Measurements from ENCODE around the gene GLT8D1. TPM values are rescaled to one million over a fixed set of nuclear protein-coding genes. Genes with fewer than 3 reads are reported as not detected.

Gene GLT8D1
- polyA plus RNA-seq, 2 of the 4 experiments (the other 2 are of a cell fraction): 37.3 to 58.5 TPM

DNA sequence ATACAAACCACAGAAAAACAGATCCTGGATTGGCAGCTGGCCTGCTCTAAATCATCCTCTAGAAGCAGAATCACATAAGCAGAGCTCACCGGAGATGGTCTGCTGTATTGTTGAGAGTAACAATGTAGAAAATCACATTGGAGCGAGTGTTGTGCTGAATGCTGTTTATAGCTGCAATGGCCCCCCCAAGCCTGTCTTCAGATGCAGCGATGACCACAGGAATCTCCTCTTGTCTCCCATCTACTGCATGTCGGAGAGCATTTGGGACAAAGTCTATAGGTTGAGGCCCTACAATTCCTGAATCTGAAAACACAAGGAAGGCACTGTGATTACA, 8.0 kb downstream of the GLT8D1 start (continued):
- TF ChIP-seq, protein P1, sequence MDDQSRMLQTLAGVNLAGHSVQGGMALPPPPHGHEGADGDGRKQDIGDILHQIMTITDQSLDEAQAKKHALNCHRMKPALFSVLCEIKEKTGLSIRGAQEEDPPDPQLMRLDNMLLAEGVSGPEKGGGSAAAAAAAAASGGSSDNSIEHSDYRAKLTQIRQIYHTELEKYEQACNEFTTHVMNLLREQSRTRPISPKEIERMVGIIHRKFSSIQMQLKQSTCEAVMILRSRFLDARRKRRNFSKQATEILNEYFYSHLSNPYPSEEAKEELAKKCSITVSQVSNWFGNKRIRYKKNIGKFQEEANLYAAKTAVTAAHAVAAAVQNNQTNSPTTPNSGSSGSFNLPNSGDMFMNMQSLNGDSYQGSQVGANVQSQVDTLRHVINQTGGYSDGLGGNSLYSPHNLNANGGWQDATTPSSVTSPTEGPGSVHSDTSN (IDR thresholded peaks at IDR 0.05): no peak
- TF ChIP-seq, protein P2, sequence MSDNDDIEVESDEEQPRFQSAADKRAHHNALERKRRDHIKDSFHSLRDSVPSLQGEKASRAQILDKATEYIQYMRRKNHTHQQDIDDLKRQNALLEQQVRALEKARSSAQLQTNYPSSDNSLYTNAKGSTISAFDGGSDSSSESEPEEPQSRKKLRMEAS (IDR thresholded peaks at IDR 0.05): no peak

DNA sequence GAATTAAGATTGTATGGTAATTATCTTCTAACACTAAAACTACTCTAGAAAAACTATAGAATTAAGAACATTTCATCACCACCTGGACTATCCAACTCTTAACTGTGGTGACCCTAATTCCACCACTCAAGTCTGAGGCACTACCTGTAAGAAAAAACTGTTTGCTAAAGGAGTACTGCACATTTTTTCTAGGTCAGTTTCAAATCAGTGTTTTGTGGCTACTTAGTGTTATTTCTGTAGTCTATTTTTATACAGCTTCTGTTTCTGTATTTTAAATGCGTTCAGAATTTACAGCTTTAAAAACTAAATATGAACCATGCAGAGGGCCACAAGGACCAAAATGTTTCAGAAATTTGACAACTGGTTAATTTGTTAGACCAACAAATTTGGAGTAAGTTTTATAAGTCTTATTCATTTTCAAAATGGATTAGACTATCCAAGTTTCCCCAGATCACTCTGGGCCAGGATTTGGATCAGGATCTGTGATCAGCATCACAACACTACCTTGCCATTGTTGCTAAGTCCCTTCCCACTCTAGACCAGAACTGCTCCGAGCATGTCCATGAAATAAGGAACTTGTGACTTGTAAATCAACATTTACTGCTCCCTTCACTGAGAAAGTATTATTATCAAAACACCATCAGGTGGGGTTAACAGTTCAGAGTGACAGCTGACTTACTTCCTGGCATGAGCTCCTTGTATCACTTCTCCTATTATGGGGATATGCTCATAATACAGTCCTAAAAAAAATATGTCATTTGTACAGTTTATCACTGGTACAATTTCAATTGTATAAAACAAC, 8.6 kb downstream of the GLT8D1 start:
- Histone ChIP-seq H3K4me1 (no peaks in the 10 kb centered on the region; the same call in 2 of the 3 replicates), H3K4me2 (no peak overlapping the region), H3K9me3 (no peaks in the 10 kb centered on the region), H3K27ac (no peak overlapping the region), H3K4me3 (no peak overlapping the region)
- POLR2A ChIA-PET: interaction anchor here (1.0 kb wide), 1 partner anchor 13 kb away, joined by 4 read pairs; no protein-coding TSS in a partner anchor
- no peak for FAIRE-seq
- peak in 1 of 2 experiments; percentile 12; a peak in 2 of 6 replicates for ATAC-seq
- TF ChIP-seq, protein P3, sequence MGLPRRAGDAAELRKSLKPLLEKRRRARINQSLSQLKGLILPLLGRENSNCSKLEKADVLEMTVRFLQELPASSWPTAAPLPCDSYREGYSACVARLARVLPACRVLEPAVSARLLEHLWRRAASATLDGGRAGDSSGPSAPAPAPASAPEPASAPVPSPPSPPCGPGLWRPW (IDR thresholded peaks at IDR 0.05): no peak
- TF ChIP-seq GATA3 (IDR thresholded peaks at IDR 0.05; ENCODE audit: borderline replicate concordance) (no peak), MAZ (IDR thresholded peaks at IDR 0.05; ENCODE audit: borderline replicate concordance, low read depth, low read length) (no peak), HOXA7 (CRISPR knock-in tag; IDR thresholded peaks at IDR 0.05) (peak; percentile 40; the same call in 1 of the 2 replicates), ZNF302 (CRISPR knock-in tag; IDR thresholded peaks at IDR 0.05) (no peak), FOXS1 (CRISPR knock-in tag; IDR thresholded peaks at IDR 0.05) (no peak), TFCP2L1 (CRISPR knock-in tag; IDR thresholded peaks at IDR 0.05) (no peak)
- DNase-seq (ENCODE audit: low read depth in 1 of 2, low spot score in 1 of 2): no peak
- CTCF ChIA-PET: interaction anchor here (1.1 kb wide), 1 partner anchor 10 kb away, joined by 3 read pairs; no protein-coding TSS in a partner anchor
- WGBS (ENCODE audit: missing lambda C conversion rate): 87% methylated on average over 2 of the region's 2 CpGs

DNA sequence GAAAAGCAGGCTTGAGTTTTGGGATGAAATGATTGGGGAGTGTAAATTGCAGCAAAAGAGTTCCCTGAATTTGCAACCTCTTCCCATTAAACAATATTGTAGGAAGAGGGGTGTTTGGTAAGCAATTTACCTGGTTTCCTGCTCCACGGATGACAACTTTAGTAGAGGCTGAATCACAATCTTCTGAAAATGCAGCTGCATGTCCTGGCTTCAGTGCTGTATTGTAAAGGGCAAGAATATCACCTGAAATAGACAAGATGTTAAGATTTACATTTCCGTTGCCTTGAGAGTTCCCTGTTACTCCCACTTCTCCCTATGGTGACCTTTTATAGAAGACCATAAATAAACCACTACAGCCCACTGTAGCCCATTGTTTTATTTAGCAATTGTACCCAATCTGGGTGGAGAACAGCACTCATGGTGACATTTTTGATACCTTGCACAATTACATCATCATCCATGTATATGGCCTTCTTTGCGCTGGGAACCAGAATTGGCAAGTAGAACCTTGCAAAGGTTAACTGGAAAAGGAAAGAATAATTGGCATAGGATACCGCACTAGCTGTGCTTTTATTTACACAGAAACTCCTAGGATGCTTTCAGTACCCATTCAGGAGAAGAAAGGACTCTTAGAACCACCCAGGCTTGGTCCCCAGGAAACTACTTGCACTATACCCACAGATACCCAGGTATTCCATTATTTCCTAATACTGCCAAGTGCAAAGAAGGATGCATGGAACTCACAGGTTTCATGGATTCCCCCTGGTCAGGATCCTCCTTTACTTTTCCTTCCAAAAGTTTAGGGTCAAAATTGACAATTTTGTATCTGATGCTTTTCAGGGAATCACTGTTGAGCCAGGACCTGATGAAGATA, 9.6 kb downstream of the GLT8D1 start:
- no peak for DNase-seq (ENCODE audit: low read depth in 1 of 2, low spot score in 1 of 2)
- Histone ChIP-seq H3K27ac (no peak overlapping the region), H3K4me2 (no peak overlapping the region), H3K4me1 (no peaks in the 10 kb centered on the region; the same call in 2 of the 3 replicates), H3K9me3 (no peaks in the 10 kb centered on the region), H3K4me3 (no peak overlapping the region)
- CTCF ChIA-PET: interaction anchor here (1.1 kb wide), 1 partner anchor 9 kb away, joined by 3 read pairs; no protein-coding TSS in a partner anchor
- ATAC-seq: no peak
- FAIRE-seq: no peak
- TF ChIP-seq FOSB (CRISPR knock-in tag; IDR thresholded peaks at IDR 0.05) (peak; percentile 64; the same call in 1 of the 2 replicates), HOXA7 (CRISPR knock-in tag; IDR thresholded peaks at IDR 0.05) (0 out of 2 replicates have a peak, but pooled peaks have one; percentile 26), EHF (CRISPR knock-in tag; IDR thresholded peaks at IDR 0.05) (no peak), POLR2AphosphoS2 (conservative IDR thresholded peaks at IDR 0.05; ENCODE audit: low read length) (peak; percentile 86)
- WGBS (ENCODE audit: missing lambda C conversion rate): 86% methylated on average over 4 of the region's 4 CpGs
- POLR2A ChIA-PET: interaction anchor here (1.0 kb wide), 1 partner anchor 14 kb away, joined by 4 read pairs; no protein-coding TSS in a partner anchor

DNA sequence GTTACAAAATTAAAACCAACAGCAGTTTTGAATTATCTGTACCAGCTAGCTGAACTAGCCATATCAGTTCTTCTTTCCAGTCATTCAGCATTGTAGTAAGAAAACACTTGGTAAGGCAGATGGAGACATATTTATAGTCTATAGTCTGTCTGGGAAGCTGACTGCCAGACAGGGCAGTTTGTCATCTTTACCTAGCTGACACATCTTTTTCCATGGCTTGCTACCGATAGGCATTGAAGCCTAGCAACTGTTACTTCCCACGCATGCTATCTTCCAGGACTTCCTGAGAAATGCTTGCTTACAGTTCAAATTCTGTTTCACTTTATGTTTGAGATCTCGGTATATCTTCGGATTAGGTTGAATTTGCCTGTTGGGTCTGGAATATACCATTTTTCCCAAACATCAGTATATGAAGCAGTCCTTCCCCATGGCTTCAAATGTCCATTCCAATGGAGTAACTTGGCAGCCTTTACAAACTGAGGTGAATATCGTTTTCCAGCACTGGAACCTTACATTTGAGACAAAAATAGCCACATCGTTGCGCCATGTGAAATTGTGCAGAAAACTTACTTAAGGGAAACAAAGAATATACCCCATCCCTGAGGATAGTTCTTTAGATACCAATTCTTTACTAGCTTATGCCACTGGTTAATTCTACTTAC, 10.9 kb downstream of the GLT8D1 start:
- Histone ChIP-seq H3K4me2 (no peak overlapping the region), H3K9me3 (no peaks in the 10 kb centered on the region), H3K27ac (no peak overlapping the region), H3K4me3 (no peak overlapping the region), H3K4me1 (peaks cover 3% of the 10 kb centered on the region; the same call in 2 of the 3 replicates)
- ChIA-PET POLR2A (interaction anchor here (0.6 kb wide), 1 partner anchor 11 kb away, joined by 4 read pairs; the partner anchor contains the start of genes GLT8D1 and SPCS1), CTCF (interaction anchor here (0.6 to 0.8 kb wide), 2 partner anchors 11 to 123 kb away, joined by 3 to 4 read pairs; partner anchors contain the start of genes GLT8D1 and SPCS1)
- no peak for FAIRE-seq
- TF ChIP-seq CHD4 (IDR thresholded peaks at IDR 0.05; ENCODE audit: borderline replicate concordance) (no peak), JUNB (IDR thresholded peaks at IDR 0.05) (no peak)
- no peak for ATAC-seq
- DNase-seq (ENCODE audit: low read depth in 1 of 2, low spot score in 1 of 2): no peak
- 86% methylated on average over 7 of the region's 7 CpGs for WGBS (ENCODE audit: missing lambda C conversion rate)

Measured in A549 (cell line).